ENCODE measurements around the gene TSPAN11.

Gene TSPAN11

GRCh38 chr12:30961030-30961429 lies 34.5 kb downstream of the TSPAN11 start:
- no peak for DNase-seq (ENCODE audit: low read depth)

GRCh38 chr12:30962047-30962446 lies 35.5 kb downstream of the TSPAN11 start:
- DNase-seq (ENCODE audit: low read depth): no peak

DNA sequence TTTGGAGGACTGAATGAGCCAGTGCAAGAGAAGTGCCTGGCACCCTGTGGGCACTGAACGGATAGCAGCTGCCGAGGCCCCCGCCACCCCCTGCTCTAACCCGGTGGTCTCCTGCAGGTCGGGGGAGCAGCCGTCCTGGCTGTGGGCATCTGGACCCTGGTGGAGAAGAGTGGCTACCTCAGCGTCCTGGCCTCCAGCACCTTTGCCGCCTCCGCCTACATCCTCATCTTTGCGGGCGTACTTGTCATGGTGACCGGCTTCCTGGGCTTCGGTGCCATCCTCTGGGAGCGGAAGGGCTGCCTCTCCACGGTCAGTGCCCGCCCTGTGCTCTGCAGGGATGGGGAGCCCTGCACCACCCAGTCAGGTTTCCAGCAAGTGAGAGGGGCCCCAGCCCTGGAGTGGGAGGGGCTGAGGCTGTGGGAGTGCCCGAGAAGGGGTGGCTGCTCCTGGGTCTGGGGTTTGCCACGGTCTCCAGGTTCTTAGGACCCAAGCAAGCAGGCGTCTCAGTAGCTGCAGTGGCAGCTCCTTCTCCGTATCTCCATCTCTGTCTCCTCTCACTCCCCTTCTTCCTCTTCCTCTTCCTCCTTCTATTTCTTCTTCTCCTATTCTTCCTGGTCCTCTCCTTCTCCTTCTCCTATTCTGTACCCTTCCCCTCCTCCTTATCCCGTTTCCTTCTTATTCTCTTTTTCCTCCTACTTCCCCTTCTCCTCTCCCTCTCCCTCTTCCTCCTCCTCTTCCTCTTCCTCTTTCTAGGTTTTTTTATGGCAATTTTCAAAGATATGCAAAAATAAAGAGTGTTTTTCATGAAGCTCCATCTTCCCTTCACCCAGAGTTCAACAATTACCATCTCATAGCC lies 37.4 kb downstream of the TSPAN11 start:
- DNase-seq (ENCODE audit: low read depth): no peak

DNA sequence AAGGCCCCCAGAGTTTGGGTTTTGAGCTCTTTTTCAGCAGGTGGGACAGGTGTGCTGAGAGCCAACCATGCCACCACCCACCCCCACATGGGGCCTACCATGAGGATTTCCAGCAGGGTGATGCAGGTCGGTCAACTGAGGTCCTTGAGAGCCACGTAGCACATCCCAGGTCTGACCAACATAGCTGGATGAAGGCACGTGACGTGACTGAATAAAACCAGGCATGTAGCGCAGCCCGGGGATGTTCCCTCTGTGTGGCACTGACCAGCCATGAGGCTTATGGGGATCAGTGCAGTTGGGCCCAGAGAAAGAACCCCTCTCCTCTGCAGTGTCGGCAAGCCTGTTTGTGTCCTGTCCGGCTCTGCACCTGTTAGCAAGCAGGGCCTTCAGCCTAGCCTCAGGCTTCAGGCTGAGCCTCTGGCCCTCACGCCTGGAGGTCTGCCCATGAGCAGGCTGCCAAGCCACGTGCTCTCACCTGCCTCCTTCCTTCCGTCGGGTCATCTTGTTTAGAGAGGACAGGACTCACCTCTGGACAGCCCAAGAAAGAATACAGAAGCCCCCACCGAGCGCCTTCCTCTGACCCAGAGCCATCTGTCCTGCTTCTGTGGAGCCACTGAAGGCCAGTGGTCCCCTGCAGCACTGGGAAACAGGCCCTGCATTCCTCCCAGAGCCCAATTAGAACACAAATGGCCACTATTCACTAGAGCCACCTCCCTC lies 38.5 kb downstream of the TSPAN11 start:
- no peak for DNase-seq (ENCODE audit: low read depth)

DNA sequence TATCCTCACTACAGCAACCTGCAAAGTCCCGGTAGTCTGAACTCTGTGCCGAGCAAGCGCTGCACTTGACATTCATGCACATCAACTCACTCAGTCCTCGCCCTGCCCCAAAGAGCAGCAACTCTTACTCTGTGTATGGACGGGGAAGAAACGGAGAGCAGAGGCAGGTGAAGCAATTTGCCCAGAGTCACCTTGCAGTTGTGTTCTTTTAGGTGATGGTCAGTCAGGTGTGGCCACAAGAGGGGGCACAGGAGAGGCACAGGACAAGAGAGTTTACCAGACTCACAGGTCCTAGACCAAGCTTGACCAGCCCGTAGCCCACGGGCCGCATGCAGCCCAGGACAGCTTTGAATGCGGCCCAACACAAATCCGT lies 39.1 kb downstream of the TSPAN11 start:
- no peak for DNase-seq (ENCODE audit: low read depth)

GRCh38 chr12:30967026-30967425 lies 40.5 kb downstream of the TSPAN11 start:
- no peak for DNase-seq (ENCODE audit: low read depth)

GRCh38 chr12:30968211-30968610 lies 41.7 kb downstream of the TSPAN11 start:
- no peak for DNase-seq (ENCODE audit: low read depth)

GRCh38 chr12:30969006-30969405 lies 42.5 kb downstream of the TSPAN11 start:
- no peak for DNase-seq (ENCODE audit: low read depth)

DNA sequence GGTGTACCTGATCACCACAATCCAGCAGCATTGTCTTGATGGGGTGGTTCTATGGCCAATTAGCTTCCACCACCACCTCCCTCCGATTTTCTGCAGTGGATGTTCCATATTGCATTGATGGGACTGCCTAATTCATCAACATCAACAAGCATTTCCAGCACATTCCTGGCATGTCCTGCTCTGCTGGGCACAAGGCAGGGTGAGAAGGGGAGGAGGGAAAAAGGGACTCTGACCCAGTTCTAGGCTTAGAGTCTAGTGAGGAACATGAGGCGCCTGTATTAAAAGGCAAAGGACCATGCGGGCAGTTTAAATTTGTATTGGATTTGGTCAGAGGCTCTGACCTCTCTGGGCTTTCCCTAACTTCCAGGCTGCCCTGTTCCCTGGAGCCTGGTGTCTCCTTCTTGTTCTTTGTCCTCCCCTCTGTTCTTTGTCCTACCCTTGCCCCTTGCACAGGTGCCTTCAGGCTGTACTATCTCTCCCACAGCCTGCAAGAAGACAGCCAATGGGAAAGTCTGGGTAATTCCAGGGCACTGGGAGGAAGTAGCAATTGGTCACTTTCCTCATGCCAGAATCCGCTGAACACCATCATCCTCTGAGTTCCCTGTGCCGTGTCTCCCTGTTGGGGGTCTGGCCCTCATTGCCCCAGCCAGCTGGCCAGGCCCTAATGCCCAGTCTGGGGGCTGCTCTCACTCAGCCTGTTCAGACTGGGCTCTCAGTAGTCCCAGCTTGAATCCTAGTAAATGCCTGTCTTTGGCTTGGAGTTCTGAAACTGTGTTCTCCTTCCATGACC lies 43.3 kb downstream of the TSPAN11 start:
- DNase-seq (ENCODE audit: low read depth): no peak

- DNase-seq (ENCODE audit: low read depth): no peak
Measured at GRCh38 chr12:30970559-30971197, 44.1 kb downstream of the TSPAN11 start.

GRCh38 chr12:30972035-30972434 lies 45.5 kb downstream of the TSPAN11 start:
- DNase-seq (ENCODE audit: low read depth): no peak

DNA sequence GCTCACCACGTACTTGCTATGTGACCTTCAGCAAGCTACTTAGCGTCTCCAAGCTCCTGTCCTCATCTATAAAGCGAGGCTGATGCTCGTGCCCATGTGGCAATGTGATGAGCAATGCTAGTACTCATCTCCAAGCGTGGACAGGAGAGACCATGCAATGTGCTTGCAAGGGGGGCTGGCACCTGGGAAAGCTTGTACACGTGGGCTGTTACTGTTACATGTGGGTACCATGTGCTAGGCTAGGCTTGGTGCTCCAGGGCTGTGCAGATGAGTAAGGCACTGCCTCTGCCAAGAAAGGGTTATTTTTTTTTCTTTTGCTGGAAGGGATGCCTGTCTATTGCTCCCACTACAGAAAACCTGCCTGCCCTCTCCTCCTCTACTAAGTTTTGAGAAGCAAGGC lies 46.6 kb downstream of the TSPAN11 start:
- no peak for DNase-seq (ENCODE audit: low read depth)

GRCh38 chr12:30973830-30974229 lies 47.3 kb downstream of the TSPAN11 start:
- DNase-seq (ENCODE audit: low read depth): no peak

GRCh38 chr12:30974746-30975500 lies 48.4 kb downstream of the TSPAN11 start:
- no peak for DNase-seq (ENCODE audit: low read depth)

DNA sequence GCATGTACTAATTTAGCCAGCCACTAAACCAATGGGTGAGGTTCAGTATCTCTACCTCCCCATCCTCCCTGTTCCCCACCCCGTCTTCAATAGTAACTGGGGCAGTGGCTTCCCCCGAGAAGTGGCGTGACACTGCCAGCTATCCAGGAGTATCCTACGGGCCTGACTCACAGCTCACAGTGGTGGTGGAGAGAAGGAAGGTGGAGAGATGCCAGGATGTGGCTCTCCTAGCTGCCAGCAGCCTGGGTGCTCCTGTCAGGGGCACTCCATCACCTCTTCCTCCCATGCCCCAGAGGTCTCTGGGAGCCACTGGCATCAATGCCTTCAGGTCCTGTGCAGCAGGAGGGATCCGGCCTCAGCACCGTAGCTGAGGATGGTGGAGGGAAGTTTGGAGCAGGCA lies 49.0 kb downstream of the TSPAN11 start:
- no peak for DNase-seq (ENCODE audit: low read depth)

DNA sequence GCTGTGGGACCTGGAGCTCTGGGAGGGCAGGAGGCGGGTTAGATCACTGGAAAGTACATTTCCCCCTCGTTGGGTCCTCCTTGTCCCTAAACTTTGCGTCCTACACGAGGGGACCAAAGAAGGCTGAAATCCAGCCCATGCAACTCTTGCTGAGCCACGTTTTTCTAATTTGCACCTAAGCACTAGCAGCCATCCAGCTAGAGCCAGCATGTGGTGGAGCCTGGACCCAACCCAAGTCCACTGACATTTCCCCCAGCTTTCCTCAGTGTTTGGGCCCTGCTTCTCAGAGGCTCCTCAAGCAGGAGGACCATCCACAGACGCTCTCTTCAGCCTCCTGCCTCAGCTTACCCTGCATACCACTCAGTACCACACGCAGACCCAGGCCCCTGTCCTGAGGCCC lies 49.7 kb downstream of the TSPAN11 start:
- DNase-seq (ENCODE audit: low read depth): no peak

- DNase-seq (ENCODE audit: low read depth): no peak
Measured at GRCh38 chr12:30977124-30977523, 50.6 kb downstream of the TSPAN11 start.

DNA sequence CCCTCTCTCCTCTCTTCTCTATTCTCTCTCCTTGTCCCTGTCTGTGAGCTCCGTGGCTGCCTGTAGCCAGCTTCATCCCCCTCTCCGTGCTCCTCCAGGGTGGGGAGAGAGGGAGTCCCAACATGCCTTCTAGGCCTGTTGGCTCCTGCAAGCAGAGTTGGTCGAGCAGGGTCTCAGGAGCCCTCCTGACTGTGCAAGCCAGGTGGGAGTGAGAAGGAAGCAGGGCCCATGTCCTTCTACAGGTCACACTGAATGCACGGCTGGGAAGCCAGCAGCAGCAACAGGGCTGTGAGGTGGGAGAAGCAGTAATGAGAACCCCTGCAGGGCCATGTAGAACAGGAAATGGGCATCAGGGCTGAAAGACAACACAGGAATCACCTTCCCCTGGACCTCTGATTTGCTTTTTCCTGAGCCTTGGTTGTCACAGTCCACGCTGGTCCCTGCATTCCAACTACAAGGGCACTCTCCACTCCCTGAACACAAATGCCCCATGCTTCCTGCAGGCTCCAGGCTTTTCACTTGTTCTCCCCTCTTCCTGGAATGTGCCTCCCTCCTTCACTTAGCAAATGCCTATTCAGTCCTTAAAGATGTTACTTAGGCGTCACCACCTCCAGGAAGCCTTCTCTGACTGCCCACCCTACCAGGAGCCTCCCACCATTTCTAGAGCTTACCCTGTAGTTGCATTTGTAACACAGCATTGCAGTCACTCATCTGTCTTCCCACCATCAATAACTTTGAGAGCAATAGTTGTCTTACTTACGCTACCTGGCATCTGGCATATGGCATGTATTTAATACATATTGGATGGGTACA lies 51.2 kb downstream of the TSPAN11 start:
- DNase-seq (ENCODE audit: low read depth): no peak

GRCh38 chr12:30978639-30979038 lies 52.1 kb downstream of the TSPAN11 start:
- DNase-seq (ENCODE audit: low read depth): no peak

Measured in HS-27A (cell line).